COR-L47 (cell line): ENCODE results near the gene DDT.
"Not testable (repeated sequence)": the region's sequence is repeated elsewhere in the genome, so short reads cannot be mapped to it uniquely, and the experiment has no call there.

Experiments
- DNase-seq: peaks from one replicate; lab custom pipeline; 2025; lab: John Stamatoyannopoulos, UW

DDT gene

DNA sequence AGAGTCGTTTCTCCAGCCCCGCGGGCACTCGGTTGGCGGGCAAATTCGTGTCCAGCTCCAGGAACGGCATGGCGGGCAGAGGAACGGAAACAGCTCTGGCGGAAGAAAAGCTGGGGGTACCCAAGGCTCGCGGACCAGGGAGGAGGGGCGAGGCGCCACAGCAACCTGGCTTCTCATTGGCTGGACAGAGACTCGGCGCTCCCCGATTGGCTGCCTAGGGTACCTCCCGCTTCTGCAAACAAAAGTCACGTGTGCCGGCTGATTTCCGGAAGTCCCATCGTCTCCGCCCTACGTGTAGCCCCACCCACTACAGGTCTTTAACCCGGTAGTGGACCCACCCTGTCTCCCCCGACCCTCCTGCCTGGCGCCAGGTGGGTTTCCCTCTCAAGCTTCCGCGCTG is at the start of gene DDT:
Gene DDT (minus strand): TSS at position 97 of the 400 bp plus-strand sequence. CDS start 27 bp downstream, at position 70.
- DNase-seq = not testable (repeated sequence)

DNA sequence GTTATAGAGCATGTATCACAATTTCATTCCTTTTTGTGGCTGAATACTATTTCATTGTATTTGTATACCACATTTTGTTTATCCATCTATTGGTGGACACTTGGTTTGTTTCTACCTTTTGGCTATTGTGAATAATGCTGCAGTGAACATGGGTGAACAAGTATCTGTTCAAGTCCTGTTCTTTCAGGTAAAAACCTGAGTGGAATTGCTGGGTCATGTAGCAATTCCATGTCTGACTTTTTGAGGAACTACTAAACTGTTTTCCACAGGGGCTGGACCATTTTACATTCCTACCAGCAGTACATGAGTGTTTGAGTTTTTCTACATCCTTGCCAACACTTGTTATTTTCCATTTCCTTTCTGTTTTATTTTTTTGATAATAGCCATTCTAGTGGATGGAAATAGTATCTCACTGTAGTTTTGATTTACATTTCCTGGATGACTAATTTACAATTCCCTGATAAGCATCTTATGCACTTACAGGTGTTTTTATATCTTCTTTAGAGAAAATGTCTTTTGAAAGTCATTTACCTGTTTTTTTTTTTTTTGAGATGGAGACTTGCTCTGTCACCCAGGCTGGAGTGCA is 49.1 kb upstream of the DDT start:
- no peak for DNase-seq

- DNase-seq = no peak
Measured at GRCh38 chr22:24021304-24021703, 47.1 kb upstream of the DDT start.

DNA sequence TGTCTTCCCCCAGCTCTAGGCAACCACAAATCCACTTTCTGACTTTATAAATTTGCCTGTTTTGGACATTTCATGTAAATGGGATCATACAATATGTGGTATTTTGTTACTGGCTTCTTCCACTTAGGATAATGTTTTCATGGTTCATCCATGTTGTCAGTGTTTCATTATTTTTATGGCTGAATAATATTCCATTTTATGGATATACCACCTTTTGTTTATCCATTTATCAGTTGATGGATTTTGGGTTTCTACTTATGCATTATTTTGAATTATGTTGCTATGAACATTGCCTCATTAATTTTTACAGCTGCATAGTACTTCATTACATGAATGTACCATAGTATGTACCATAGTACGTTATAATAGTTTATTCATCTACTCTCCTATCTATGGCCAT is 41.9 kb upstream of the DDT start:
- DNase-seq = no peak

DNA sequence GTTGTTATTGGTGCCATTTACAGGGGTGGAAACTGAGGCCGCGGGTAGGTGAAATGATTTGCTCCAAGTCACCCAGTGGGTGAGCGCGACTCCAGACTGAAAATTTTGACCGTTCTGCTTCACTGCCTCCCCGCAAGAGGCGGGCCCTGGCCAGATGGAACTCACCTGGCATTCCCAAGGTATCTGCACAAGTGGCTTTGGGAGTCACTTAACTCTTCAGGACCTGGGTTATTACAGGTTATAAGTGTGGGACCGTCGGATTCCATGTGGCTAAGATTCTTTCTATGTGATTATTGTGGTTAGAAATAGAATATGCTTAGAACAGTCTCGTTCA is 37.5 kb upstream of the DDT start:
- DNase-seq = no peak

DNA sequence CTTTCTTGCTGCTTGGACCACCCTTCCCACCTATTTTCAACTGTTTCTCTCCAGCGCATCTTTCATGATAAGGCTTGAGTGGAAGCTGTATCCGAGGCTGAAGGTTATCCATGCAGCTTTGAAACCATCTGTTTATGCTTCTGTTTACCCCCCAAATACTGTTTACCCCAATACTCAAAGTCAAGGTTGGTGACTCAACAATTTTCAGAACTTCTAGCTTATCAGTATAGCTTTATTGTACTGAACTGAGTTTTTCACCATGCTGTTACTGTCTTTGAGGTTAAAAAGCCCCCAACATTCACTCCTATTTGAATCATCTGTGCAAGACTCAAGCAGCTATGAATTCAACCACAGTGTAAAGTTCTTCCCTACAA is 35.8 kb upstream of the DDT start:
- DNase-seq = no peak

- DNase-seq = no peak
Measured at GRCh38 chr22:24009227-24010017, 35.2 kb upstream of the DDT start.

- DNase-seq = no peak
Measured at GRCh38 chr22:24008381-24009226, 34.4 kb upstream of the DDT start.

DNA sequence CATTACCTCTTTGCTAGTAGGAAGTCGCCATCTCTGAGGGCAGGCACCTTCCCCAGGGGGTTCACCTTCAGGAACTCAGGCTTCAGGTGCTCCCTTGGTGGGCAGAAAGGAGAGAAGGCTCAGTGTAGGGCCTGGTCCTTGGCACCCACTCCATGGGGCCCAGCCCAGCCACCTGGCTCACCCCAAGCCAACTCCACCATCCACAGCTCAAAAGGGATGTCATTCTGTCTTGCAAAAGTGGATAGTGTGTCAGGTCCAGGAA is 33.7 kb upstream of the DDT start:
- no peak for DNase-seq

GRCh38 chr22:24007253-24008021 is 33.2 kb upstream of the DDT start:
- no peak for DNase-seq

GRCh38 chr22:24006914-24007214 is 32.6 kb upstream of the DDT start:
- DNase-seq = no peak

- DNase-seq = no peak
Measured at GRCh38 chr22:24006207-24006913, 32.1 kb upstream of the DDT start.

GRCh38 chr22:24005201-24005600 is 31.0 kb upstream of the DDT start, which contains the start of gene GSTT4:
Gene GSTT4 (minus strand): TSS chr22:24005453. CDS start chr22:24005356, 97 bp downstream.
- DNase-seq = no peak

- no peak for DNase-seq
Measured at GRCh38 chr22:24003887-24004286, 29.6 kb upstream of the DDT start.

GRCh38 chr22:24002851-24003250 is 28.6 kb upstream of the DDT start:
- DNase-seq = no peak

GRCh38 chr22:24002272-24002671 is 28.0 kb upstream of the DDT start:
- DNase-seq = no peak

DNA sequence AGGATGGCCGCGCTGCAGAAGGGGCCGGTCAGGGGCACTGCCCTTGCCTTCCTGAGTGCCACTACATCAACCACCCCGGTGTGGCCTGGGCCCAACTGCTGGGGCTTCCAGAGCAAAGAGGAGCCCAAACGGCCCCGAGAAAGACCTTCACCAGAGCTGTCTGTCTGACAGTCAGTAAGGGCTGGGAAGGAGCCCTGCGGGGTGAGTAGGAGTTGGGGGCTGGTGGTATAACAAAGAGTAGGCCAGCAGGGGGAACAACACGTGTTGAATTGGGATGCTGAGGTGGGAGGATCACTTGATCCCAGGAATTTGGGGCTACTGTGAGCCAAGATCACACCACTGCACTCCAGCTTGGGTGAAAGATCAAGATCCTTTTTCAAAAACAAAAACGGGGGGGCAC is 27.1 kb upstream of the DDT start:
- no peak for DNase-seq

DNA sequence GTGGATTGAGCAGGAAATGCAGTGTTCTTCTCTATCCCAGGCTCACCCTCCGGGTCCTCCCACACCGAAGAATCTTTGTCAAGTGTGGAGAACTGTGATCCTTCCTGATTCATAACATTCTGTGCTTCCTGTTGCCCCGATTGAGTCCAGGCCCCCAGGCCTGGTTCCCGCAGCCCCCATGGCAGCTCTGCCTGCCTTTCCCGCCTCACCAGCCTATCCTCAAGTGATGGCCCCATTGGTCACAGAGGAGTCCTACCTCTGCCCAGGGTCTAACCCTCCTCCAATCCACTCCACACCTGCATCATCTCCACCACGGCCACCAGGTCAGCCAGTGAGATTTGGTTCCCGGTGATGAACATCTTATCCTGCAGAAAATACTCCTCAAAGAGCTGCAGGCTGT is 25.5 kb upstream of the DDT start:
- not testable (repeated sequence) for DNase-seq

DNA sequence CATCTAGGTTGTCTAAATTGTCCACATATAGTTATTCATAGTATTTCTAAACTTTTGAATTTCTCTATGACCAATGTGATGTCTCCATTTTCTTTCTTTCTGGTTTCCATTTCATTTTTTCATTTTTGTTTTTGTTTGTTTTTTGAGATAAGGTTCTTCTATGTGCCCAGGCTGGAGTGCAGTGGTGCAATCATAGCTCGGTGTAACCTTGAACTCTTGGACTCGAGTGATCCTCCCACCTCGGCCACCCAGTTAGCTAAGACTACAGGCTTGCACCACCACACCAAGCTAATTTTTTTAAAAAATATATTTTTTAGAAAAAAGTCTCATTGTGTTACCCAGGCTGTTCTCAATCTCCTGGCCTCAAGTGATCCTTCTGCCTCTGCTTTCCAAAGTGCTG is 22.9 kb upstream of the DDT start:
- DNase-seq = no peak

GRCh38 chr22:23993581-23994177 is 19.4 kb upstream of the DDT start:
- not testable (repeated sequence) for DNase-seq

DNA sequence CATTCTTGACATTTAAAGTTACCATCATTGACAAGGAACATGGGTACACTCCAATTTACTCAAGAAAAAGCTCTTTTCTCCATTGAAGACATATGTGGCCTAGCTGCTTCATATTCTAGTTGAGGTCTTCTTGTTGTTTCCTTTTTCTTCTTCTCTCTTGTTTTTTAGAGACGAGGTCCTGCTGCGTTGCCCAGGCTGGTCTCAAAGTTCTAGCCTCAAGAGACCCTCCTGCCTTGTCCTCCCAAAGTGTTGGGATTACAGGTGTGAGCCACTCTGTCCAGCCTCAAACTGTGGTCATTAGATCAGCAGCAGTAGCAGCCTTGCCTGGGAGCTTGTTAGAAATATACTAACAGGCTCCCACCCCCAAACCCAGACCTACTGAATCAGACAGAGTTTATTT is 18.8 kb upstream of the DDT start:
- not testable (repeated sequence) for DNase-seq
